HepG2 (cell line): ENCODE measurements around the gene MACROD2. TPM values are rescaled to one million over a fixed set of nuclear protein-coding genes. Genes with fewer than 3 reads are reported as not detected.

Source experiments
- BCL6 ChIP-seq: IDR thresholded peaks from 2 replicates; pipeline ENCODE4 v1.6.1; 2016; ENCODE audit warnings: missing genetic modification reagents, missing compliant biosample characterization
- EP300 ChIP-seq, 3 experiments: sonication (generic) in 1 of 3; formaldehyde crosslinking in 1 of 3; IDR thresholded peaks; 2 replicates each; pipeline versions ENCODE4 v1.5.1 to v1.6.1; 2011 to 2020; ENCODE audit warnings: low read depth in 2 of 3, low read length in 2 of 3, borderline replicate concordance in 1 of 3, improper control_type of control experiment in 1 of 3, mild to moderate bottlenecking in 1 of 3, missing genetic modification reagents in 1 of 3, moderate library complexity in 1 of 3
- GLI4 ChIP-seq: sonication (generic); formaldehyde crosslinking; IDR thresholded peaks from 2 replicates; pipeline ENCODE4 v1.5.1; 2020; ENCODE audit warnings: missing genetic modification reagents, mild to moderate bottlenecking, moderate library complexity, borderline replicate concordance
- HNF4A ChIP-seq: sonication (generic); formaldehyde crosslinking; IDR thresholded peaks from 2 replicates; pipeline ENCODE4 v1.4.0; 2020; ENCODE audit warnings: missing genetic modification reagents
- NRL ChIP-seq: sonication (generic); formaldehyde crosslinking; IDR thresholded peaks from 2 replicates; pipeline ENCODE4 v1.5.0; 2020; ENCODE audit warnings: missing genetic modification reagents, mild to moderate bottlenecking, moderate library complexity, borderline replicate concordance
- PHF5A ChIP-seq: IDR thresholded peaks from one replicate; pipeline ENCODE4 v1.6.1; 2018; ENCODE audit warnings: low read depth, missing genetic modification reagents; ENCODE audit not compliant: unreplicated experiment
- SMYD3 ChIP-seq: sonication (generic); formaldehyde crosslinking; IDR thresholded peaks from 2 replicates; pipeline ENCODE4 v1.8.1; 2023; ENCODE audit warnings: mild to moderate bottlenecking, missing genetic modification reagents
- STAG1 ChIP-seq: sonication (generic); formaldehyde crosslinking; IDR thresholded peaks from 2 replicates; pipeline ENCODE4 v1.4.0; 2020; ENCODE audit warnings: missing genetic modification reagents
- TCF12 ChIP-seq, 2 experiments: fragments of 450-650 bp in 1 of 2; sonication (generic) in 1 of 2; formaldehyde crosslinking in 1 of 2; IDR thresholded peaks; 2 replicates each; pipeline versions ENCODE4 v1.6.1 to v1.8.0; 2017 to 2022; ENCODE audit warnings: antibody characterized with exemption in 1 of 2, mild to moderate bottlenecking in 1 of 2, missing genetic modification reagents in 1 of 2, moderate library complexity in 1 of 2
- YEATS2 ChIP-seq: sonication (generic); formaldehyde crosslinking; IDR thresholded peaks from 2 replicates; pipeline ENCODE4 v1.4.0; 2020; ENCODE audit warnings: missing genetic modification reagents, borderline replicate concordance
- ZEB1 ChIP-seq: IDR thresholded peaks from 2 replicates; pipeline ENCODE4 v1.6.1; 2012; ENCODE audit warnings: mild to moderate bottlenecking, low read depth, inconsistent platforms; ENCODE audit not compliant: insufficient replicate concordance
- ZFP1 ChIP-seq: IDR thresholded peaks from 2 replicates; pipeline ENCODE4 v1.6.1; 2016
- ZNF143 ChIP-seq: sonication (generic); formaldehyde crosslinking; IDR thresholded peaks from 2 replicates; pipeline ENCODE4 v1.4.0; 2020; ENCODE audit warnings: missing genetic modification reagents
- ZNF569 ChIP-seq: sonication (generic); formaldehyde crosslinking; IDR thresholded peaks from 2 replicates; pipeline ENCODE4 v1.5.0; 2020; ENCODE audit warnings: mild to moderate bottlenecking, missing genetic modification reagents, moderate library complexity, borderline replicate concordance
- ZNF644 ChIP-seq: IDR thresholded peaks from 2 replicates; pipeline ENCODE4 v1.6.1; 2016; ENCODE audit warnings: low read depth
- ZSCAN9 ChIP-seq: IDR thresholded peaks from 2 replicates; pipeline ENCODE4 v1.6.1; 2016; ENCODE audit warnings: borderline replicate concordance
- polyA plus RNA-seq, 8 experiments: library from polyadenylated mRNA; depleted of rRNA in 3 of 8; stranded (reverse) in 7 of 8; unstranded in 1 of 8; fragments of >200 nt; fragmentation: Illumina TruSeq in 4 of 8; extraction: Trizol in 4 of 8; gene quantifications; 2 replicates each; pipeline versions ENCODE4 v1.2.1 to v1.2.3, GENCODE V29; 2011 to 2016; ENCODE audit warnings: low read depth in 4 of 8, missing spikeins in 1 of 8, mixed read lengths in 1 of 8; ENCODE audit not compliant: insufficient read depth in 1 of 8
- total RNA-seq, 5 experiments: library from RNA; depleted of rRNA; stranded (reverse); fragments of >200 nt; fragmentation: Illumina TruSeq; extraction: Trizol; gene quantifications; 2 replicates each; pipeline ENCODE4 v1.2.3, GENCODE V29; 2016; ENCODE audit warnings: low read depth in 1 of 5
- TF ChIP-seq, protein P1 (sequence below): sonication (generic); formaldehyde crosslinking; IDR thresholded peaks from 2 replicates; pipeline ENCODE4 v1.4.0; 2020; ENCODE audit warnings: low read depth, missing genetic modification reagents
- TF ChIP-seq, protein P2 (sequence below): sonication (generic); formaldehyde crosslinking; IDR thresholded peaks from 2 replicates; pipeline ENCODE4 v1.9.0; 2021; ENCODE audit warnings: missing genetic modification reagents, borderline replicate concordance
- TF ChIP-seq, protein P3 (sequence below): IDR thresholded peaks from 2 replicates; pipeline ENCODE4 v1.6.1; 2016
- TF ChIP-seq, protein P4 (sequence below): sonication (generic); formaldehyde crosslinking; IDR thresholded peaks from 2 replicates; pipeline ENCODE4 v1.5.0; 2020; ENCODE audit warnings: mild to moderate bottlenecking, missing genetic modification reagents, moderate library complexity
- TF ChIP-seq, protein P5 (sequence below): sonication (generic); formaldehyde crosslinking; IDR thresholded peaks from 2 replicates; pipeline ENCODE4 v1.4.0; 2020; ENCODE audit warnings: missing genetic modification reagents

MACROD2 gene
- total and polyA plus RNA-seq, 2 of the 13 experiments (the other 11 are each of a cell fraction or from before 2014, with no cell fraction given) = 0.13 to 0.51 TPM

DNA sequence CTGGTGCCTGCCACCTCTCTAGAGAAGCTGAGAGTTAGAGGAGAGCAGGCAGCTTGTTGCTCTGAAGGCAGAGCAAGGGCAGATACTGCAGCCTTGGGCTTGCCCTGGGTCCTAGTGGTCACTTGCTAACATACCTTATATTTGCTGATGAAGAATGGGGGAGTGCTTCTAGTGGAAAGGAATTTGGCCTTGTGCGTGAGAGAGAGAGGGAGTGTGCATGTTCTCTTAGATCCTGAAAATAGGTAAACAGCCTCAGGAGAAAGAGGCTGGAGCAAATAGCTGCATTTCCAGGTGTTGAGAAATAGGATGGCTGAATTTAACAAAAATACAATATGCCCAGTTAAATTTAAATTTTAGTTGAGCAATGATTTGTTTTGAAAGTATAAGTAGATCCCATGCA lies 1066.6 kb downstream of the MACROD2 start (continued):
- TF ChIP-seq ZNF569 (CRISPR knock-in tag) = no peak
- TF ChIP-seq ZNF143 (CRISPR knock-in tag) = 0 out of 2 replicates have a peak, but pooled peaks have one; percentile 23
- TF ChIP-seq ZEB1 = peak; percentile 91
- TF ChIP-seq, protein P1, sequence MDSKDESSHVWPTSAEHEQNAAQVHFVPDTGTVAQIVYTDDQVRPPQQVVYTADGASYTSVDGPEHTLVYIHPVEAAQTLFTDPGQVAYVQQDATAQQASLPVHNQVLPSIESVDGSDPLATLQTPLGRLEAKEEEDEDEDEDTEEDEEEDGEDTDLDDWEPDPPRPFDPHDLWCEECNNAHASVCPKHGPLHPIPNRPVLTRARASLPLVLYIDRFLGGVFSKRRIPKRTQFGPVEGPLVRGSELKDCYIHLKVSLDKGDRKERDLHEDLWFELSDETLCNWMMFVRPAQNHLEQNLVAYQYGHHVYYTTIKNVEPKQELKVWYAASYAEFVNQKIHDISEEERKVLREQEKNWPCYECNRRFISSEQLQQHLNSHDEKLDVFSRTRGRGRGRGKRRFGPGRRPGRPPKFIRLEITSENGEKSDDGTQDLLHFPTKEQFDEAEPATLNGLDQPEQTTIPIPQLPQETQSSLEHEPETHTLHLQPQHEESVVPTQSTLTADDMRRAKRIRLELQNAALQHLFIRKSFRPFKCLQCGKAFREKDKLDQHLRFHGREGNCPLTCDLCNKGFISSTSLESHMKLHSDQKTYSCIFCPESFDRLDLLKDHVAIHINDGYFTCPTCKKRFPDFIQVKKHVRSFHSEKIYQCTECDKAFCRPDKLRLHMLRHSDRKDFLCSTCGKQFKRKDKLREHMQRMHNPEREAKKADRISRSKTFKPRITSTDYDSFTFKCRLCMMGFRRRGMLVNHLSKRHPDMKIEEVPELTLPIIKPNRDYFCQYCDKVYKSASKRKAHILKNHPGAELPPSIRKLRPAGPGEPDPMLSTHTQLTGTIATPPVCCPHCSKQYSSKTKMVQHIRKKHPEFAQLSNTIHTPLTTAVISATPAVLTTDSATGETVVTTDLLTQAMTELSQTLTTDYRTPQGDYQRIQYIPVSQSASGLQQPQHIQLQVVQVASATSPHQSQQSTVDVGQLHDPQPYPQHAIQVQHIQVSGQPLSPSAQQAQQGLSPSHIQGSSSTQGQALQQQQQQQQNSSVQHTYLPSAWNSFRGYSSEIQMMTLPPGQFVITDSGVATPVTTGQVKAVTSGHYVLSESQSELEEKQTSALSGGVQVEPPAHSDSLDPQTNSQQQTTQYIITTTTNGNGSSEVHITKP (CRISPR knock-in tag) = peak; percentile 62
- peak; percentile 90 to 91 for TF ChIP-seq EP300 (IDR thresholded peaks at IDR 0.05; ENCODE audit: low read depth in 2 of 2, low read length in 2 of 2)
- peak; percentile 96 for TF ChIP-seq EP300 (CRISPR knock-in tag; IDR thresholded peaks at IDR 0.05; ENCODE audit: borderline replicate concordance)
- TF ChIP-seq ZFP1 (CRISPR knock-in tag) = peak; percentile 89; the same call in 1 of the 2 replicates
- TF ChIP-seq NRL = no peak
- TF ChIP-seq BCL6 (CRISPR knock-in tag) = peak; percentile 92
- TF ChIP-seq, protein P2, sequence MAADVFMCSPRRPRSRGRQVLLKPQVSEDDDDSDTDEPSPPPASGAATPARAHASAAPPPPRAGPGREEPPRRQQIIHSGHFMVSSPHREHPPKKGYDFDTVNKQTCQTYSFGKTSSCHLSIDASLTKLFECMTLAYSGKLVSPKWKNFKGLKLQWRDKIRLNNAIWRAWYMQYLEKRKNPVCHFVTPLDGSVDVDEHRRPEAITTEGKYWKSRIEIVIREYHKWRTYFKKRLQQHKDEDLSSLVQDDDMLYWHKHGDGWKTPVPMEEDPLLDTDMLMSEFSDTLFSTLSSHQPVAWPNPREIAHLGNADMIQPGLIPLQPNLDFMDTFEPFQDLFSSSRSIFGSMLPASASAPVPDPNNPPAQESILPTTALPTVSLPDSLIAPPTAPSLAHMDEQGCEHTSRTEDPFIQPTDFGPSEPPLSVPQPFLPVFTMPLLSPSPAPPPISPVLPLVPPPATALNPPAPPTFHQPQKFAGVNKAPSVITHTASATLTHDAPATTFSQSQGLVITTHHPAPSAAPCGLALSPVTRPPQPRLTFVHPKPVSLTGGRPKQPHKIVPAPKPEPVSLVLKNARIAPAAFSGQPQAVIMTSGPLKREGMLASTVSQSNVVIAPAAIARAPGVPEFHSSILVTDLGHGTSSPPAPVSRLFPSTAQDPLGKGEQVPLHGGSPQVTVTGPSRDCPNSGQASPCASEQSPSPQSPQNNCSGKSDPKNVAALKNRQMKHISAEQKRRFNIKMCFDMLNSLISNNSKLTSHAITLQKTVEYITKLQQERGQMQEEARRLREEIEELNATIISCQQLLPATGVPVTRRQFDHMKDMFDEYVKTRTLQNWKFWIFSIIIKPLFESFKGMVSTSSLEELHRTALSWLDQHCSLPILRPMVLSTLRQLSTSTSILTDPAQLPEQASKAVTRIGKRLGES (CRISPR knock-in tag) = no peak
- TF ChIP-seq, protein P3, sequence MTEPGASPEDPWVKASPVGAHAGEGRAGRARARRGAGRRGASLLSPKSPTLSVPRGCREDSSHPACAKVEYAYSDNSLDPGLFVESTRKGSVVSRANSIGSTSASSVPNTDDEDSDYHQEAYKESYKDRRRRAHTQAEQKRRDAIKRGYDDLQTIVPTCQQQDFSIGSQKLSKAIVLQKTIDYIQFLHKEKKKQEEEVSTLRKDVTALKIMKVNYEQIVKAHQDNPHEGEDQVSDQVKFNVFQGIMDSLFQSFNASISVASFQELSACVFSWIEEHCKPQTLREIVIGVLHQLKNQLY (CRISPR knock-in tag) = peak; percentile 64; the same call in 1 of the 2 replicates
- peak; percentile 53 for TF ChIP-seq STAG1 (CRISPR knock-in tag)
- TF ChIP-seq PHF5A (CRISPR knock-in tag) = peak; percentile 60
- peak; percentile 89; the same call in 1 of the 2 replicates for TF ChIP-seq ZSCAN9 (CRISPR knock-in tag)
- TF ChIP-seq YEATS2 = peak; percentile 21; the same call in 1 of the 2 replicates
- peak; percentile 91 for TF ChIP-seq HNF4A (CRISPR knock-in tag)
- TF ChIP-seq GLI4 (CRISPR knock-in tag) = no peak
- TF ChIP-seq ZNF644 = peak; percentile 96
- TF ChIP-seq TCF12 (IDR thresholded peaks at IDR 0.05) = no peak
- TF ChIP-seq TCF12 (CRISPR knock-in tag; IDR thresholded peaks at IDR 0.05) = no peak
- TF ChIP-seq, protein P4, sequence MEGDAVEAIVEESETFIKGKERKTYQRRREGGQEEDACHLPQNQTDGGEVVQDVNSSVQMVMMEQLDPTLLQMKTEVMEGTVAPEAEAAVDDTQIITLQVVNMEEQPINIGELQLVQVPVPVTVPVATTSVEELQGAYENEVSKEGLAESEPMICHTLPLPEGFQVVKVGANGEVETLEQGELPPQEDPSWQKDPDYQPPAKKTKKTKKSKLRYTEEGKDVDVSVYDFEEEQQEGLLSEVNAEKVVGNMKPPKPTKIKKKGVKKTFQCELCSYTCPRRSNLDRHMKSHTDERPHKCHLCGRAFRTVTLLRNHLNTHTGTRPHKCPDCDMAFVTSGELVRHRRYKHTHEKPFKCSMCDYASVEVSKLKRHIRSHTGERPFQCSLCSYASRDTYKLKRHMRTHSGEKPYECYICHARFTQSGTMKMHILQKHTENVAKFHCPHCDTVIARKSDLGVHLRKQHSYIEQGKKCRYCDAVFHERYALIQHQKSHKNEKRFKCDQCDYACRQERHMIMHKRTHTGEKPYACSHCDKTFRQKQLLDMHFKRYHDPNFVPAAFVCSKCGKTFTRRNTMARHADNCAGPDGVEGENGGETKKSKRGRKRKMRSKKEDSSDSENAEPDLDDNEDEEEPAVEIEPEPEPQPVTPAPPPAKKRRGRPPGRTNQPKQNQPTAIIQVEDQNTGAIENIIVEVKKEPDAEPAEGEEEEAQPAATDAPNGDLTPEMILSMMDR (CRISPR knock-in tag) = peak; percentile 42; the same call in 1 of the 2 replicates
- TF ChIP-seq SMYD3 (CRISPR knock-in tag) = no peak
- TF ChIP-seq, protein P5, sequence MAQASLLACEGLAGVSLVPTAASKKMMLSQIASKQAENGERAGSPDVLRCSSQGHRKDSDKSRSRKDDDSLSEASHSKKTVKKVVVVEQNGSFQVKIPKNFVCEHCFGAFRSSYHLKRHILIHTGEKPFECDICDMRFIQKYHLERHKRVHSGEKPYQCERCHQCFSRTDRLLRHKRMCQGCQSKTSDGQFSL = peak; percentile 86
